HG03520 (cell line): ENCODE data around the gene PAPOLA.
A peak's percentile ranks its signal among the peaks of the same experiment; 100 is the strongest.
"Not testable (repeated sequence)": the region's sequence is repeated elsewhere in the genome, so short reads cannot be mapped to it uniquely, and the experiment has no call there.

ENCODE experiments used
- ATAC-seq: cut with Tn5 transposase; IDR thresholded peaks from one replicate; pipeline ENCODE4 v1.9.1; 2021; ENCODE audit warnings: mild to moderate bottlenecking, moderate library complexity; ENCODE audit not compliant: unreplicated experiment

The PAPOLA gene

DNA sequence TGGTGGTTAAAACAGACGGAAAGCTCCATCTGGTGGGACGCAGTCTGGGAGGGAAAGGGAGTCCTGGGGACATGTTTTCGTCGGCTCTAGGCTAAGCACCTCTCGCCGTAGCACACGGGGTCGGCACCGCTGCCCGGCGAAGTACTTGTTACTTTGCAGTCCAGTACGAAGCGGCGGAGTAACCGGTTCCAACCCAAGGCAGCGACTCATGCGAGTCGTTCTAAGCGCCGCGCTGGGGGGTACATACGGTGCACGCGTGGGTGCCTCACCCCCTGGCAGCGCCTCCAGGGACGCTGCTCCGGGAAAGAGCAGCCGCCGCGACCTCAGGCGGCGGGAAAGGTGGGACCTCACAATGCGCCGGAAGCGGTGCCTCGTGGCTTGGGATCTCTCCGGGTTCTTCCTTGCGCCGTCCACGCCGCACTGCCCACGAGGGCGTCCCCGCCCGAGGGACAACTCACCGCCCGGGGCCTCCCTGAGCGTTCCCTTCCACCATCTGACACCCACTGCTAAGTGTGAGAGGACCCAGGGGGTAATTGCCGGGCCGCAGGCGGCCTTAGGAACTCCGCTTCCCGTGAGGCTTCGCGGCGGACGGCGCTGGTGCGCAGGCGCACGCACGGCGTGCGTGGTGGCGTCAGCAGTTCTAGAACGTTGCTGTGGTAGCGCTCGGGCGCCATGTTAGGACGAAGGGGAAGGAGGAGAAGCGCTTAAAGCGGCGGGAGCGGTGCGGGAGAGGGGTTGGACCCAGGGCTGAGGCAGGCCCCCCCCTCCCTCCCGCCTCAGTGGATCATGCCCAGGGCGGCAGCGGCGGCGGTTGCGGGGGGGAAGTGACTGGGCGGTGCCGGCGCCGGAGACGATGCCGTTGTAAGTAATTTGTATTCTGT lies at the start of gene PAPOLA:
Gene PAPOLA (plus strand): TSS at position 643 of the 881 bp plus-strand sequence. CDS start 211 bp downstream, at position 854.
- ATAC-seq, result peak; percentile 82

DNA sequence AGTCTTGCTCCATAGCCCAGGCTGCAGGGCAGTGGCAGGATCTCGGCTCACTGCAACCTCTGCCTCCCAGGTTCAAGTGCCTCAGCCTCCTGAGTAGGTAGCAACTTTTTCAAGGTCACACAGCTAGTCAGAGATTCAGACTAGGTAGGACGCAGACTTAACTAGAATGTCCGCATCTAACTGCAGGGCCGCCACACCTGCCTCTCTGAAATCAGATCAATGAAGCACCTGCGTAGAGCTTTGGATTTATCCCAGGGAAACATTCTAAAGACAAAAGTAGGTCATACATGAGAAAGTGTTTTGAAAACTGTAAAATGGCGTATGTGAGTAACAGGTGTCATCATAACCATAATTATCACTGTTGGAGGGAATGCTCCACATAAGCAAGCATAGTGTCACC lies 49.5 kb upstream of the PAPOLA start:
- no peak for ATAC-seq

DNA sequence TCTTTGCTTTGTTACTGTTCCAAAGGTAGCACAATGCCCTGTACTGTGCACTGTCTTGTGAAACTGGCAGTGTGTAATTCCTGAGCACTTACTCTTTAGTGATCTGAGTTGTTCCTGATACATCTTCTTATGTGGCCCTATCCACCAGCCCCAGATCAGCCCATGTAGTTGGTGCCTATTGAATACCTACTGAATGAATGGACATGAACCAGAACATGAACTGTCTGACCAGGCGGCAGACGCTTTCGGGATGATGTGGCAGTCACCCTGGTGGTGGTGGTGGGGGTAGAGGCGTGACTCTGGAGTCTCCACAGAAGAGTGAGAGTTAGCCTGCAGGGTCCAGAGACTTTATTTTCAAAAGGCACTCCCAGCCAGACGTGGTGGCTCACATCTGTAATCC lies 46.6 kb upstream of the PAPOLA start:
- ATAC-seq, result no peak

DNA sequence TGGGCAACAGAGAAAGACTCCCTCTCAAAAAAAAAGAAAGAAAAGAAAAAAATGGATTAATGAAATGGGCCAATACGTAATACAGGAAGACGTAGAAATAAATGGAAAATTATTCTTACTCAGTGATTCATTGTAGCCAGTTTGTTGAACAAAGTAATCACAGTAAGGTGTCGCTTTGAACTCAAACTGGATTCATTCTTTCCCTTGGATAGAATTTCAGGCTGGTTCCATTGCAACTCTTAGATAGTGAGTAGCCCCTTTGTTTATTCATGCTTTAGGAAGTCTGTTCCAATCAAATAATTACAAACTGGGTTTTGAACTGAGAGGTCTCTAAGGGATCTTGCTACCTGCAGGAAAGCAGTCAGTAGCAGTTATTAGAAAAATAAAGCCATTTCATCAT lies 42.3 kb upstream of the PAPOLA start:
- no peak for ATAC-seq

DNA sequence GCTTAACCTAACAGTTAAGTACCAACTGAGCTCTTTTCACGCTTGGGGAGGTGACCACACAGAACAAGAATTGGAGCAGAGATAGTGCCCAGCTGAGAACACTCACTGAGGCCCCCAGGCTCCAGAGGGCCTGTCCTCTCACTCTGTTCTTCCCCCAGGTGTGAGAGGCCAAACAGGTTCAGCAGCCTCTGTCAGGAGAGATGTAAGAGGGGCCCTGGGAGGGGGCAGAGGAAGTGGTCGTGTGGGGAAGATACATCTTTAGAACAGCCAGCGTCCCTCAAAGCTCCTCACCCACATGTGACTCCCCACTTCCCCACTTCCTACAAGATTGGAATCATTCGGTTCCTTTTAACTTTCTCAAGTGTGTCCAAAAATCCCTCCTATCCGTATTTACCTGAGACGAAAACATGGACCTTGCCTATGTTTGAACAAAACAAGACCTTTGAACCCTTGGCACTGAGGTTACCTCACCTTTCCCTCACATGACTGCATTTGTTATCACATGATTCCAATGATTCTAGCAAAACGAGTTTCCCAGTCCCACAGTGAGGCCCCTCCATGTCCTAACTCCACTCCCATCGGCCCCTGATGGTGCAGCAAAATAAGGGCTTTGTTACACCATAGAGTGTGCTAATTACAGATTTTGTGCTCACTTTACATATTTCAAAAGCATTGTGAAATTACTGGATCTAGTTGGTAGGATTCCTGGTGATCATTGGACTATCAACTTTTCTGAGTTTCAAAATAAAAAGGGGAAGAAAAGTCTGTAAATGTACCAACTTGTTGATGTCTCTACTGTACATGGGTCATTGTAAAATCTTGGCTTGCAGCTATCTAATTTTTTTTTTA lies 40.0 kb upstream of the PAPOLA start:
- ATAC-seq, result no peak

GRCh38 chr14:96464136-96464535 lies 38.0 kb upstream of the PAPOLA start:
- no peak for ATAC-seq

GRCh38 chr14:96466918-96467317 lies 35.3 kb upstream of the PAPOLA start:
- ATAC-seq, result no peak

GRCh38 chr14:96470331-96470730 lies 31.9 kb upstream of the PAPOLA start:
- no peak for ATAC-seq

DNA sequence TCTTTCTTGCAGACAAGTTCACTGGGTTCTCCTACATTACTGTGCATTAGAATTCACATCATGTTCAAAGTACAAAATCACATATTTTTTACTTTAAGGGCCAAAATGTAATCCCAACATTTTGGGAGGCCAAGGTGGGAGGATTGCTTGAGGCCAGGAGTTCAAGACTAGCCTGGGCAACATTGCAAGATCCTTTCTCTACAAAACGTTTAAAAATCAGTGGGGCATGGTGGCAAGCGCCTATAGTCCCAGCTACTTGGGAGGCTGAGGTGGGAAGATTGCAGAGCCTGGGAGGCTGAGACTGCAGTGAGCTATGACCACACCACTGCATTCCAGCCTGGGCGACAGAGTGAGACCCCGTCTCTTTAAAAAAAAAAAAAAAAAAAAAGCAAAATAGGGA lies 31.2 kb upstream of the PAPOLA start:
- not testable (repeated sequence) for ATAC-seq

DNA sequence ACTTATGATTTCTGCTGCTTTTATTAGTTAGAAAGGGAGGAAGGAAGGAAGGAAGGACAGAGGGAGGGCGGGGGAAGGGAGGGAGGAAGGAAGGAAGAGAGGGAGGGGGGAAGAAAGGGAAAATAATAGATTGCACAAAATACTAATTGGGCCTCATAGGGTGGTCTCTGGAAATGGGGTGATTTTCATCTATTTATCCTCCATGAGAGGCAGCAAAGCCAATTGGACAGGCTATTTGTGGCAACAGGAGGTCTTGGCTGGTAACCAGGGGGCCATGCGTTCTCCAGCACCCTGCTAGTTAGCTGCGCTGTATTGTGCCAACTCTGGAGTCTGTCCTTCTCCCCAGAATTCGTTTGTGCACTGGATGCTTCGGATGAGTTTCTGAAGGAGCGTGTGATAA lies 24.1 kb upstream of the PAPOLA start:
- no peak for ATAC-seq

DNA sequence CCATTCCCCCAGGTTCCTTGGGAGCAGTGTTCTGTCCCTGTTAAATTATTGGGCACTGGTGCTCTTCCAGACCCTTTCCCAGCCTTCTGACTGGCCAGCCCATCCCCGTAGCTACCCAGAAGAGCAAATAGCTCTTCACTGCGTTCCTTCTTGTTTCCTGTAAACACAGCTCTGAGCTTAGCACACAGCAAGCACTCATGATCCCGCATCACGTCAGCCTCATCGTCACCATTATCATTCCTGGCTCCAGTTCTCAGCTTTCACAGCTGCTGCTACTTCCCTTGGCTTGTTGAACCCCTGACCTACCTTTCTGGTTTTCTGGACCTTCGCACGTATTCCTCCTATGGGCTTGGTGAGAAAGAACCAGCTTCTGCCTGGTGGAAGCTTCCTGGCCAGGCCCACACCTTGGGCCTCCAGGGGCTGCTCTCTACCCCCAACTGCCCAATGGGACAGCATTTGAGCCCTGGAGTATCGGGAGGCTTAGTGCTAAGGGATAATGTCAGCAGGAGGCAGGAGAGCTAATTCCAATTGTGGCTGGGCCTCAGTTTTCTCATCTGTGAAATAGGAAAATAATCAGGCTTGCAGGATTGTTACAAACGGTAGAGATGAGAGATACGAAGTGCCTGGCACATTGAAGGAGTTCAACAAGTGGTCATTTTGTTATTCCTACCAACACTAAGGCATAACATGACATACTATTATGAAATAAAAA lies 22.6 kb upstream of the PAPOLA start:
- ATAC-seq, result no peak

DNA sequence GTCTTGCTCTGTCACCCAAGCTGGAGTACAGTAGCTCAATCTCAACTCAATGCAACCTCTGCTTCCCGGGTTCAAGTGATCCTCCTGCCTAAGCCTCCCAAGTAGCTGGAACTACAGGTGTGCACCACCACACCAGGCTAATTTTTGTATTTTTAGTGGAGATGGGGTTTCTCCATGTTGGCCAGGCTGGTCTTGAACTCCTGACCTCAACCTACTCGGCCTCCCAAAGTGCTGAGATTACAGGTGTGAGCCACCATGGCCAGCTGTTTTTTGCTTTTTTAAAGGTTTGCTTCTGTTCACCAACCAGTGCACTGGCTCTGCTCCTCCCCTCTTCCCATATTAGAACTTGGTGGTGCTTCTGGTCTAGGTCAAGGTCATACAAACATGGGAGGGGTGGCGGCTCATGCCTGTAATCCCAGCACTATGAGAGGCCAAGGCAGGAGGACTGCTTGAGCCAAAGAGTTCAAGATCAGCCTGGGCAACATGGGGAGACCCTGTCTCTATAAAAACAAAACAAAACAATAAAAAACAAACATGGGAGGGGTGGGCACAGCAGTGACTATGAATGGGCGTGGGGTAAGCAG lies 20.4 kb upstream of the PAPOLA start:
- no peak for ATAC-seq

DNA sequence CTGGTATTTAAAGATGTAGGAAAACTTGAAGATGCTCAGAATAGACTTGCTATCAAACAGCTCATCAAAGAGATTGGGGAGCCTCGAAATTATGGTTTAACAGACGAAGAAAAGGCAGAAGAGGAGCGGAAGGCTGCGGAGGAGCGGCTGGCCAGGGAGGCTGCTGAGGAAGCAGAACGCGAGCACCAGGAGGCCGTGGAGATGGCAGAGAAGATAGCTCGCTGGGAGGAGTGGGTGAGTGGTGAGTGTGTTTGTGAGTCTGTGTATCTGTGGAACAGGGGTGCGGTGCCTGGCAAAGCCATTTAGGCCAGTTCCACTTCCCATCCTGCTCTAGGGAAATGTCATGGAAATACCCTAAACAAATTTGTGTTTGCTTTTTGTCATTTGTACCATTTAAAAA lies 19.2 kb upstream of the PAPOLA start:
- ATAC-seq, result no peak

- ATAC-seq, result no peak
Observed at GRCh38 chr14:96484399-96484798, 17.8 kb upstream of the PAPOLA start.

DNA sequence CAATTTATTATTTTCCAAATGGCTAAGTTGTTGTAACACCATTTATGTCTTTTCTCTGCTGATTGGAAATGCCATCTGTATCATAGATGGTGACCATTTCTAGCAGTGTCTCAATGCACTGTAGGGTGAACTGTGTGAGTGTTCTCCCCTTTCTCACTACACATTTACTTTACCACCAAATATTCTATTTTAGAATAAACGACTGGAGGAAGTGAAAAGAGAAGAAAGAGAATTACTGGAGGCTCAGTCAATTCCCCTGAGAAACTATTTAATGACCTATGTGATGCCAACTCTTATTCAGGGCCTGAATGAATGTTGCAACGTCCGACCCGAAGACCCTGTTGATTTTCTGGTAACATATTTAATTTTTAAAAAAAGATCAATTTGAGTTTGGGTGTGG lies 15.5 kb upstream of the PAPOLA start:
- peak; percentile 67 for ATAC-seq

DNA sequence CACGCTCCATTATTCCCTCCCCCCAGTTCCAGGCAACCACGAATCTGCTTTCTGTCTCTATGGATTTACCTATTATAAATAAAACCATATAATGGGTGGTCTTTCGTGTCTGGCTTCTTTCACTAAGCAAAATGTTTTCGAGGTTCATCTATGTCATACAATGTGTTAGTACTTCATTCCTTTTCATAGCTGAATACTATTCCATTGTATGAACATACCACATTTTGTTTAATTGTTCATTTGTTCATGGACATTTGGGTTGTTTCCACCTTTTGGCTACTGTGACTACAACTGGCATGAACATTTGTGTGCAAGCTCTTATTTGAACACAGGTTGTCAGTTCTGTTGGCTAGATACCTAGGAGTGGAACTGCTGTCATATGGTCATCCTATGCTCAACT lies 12.9 kb upstream of the PAPOLA start:
- no peak for ATAC-seq

DNA sequence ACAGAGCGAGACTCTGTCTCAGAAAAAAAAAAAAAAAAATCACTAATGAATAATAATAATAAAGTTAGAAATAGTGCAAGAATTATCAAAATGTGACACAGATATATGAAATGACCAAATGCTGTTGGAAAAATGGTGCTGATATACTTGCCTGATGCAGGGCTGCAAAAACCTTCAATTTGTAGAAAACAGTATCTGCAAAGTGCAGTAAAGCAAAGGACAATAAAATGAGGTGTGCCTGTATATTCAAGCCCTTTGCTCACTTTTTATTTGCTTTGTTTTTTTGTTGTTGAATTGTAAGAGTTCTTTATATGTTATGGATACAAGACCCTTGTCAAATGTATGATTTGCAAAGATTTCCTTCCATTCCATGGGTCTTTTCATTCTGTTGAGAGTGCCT lies 9.0 kb upstream of the PAPOLA start:
- no peak for ATAC-seq

- no peak for ATAC-seq
Observed at GRCh38 chr14:96494331-96494730, 7.9 kb upstream of the PAPOLA start.

DNA sequence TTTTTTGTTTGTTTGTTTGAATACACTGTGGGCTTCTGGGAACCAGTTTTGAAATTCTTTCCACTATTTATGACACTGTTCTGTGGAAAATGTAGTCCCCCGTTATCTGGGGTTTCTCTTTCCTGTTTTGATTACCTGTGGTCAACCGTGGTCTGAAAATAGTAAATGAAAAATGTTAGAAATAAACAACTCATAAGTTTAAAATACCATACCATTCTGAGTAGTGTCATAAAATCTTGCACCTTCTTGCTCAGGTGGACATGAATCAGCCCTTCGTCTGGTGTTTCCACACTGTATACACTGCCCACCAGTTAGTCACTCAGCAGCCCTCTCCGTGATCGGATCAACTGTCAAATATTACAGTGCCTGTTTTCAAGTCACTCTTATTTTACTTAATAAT lies 5.1 kb upstream of the PAPOLA start:
- ATAC-seq, result no peak

GRCh38 chr14:96497586-96497985 lies 4.6 kb upstream of the PAPOLA start:
- no peak for ATAC-seq

GRCh38 chr14:96501217-96501739 lies 904 bp upstream of the PAPOLA start:
- no peak for ATAC-seq
